GM23338 (cell line): Measurements from ENCODE around the gene NPHP4. TPM values are rescaled to one million over a fixed set of nuclear protein-coding genes. Genes with fewer than 3 reads are reported as not detected.

Experiments used
- ATAC-seq: fragments of 200-7000 bp; cut with Tn5 transposase; 3 replicates; pipeline ENCODE4 v1.9.1; 2020
- DNase-seq: peaks from one replicate; pipeline ENCODE4 v3.0.0-alpha.2; 2015; ENCODE audit warnings: low spot score
- H2AFZ ChIP-seq: fragments of 200-600 bp; sonication (generic); 2 replicates; pipeline ENCODE4 v1.8.0; 2016; ENCODE audit warnings: antibody characterized with exemption, mild to moderate bottlenecking, moderate library complexity
- H3F3A ChIP-seq: fragments of 200-600 bp; sonication (generic); replicated peaks from 2 replicates; pipeline ENCODE4 v1.8.0; 2017; ENCODE audit warnings: antibody characterized with exemption, mixed run types, low read depth
- H3K27ac ChIP-seq: fragments of 200-600 bp; sonication (generic); 2 replicates; pipeline ENCODE4 v1.6.1; 2016; ENCODE audit warnings: low read depth
- H3K27me3 ChIP-seq: fragments of 200-600 bp; sonication (generic); 2 replicates; pipeline ENCODE4 v1.8.0; 2016; ENCODE audit warnings: mild to moderate bottlenecking, mixed run types, moderate library complexity; ENCODE audit not compliant: insufficient read depth
- H3K36me3 ChIP-seq: fragments of 200-600 bp; sonication (generic); 2 replicates; pipeline ENCODE4 v1.8.0; 2016; ENCODE audit warnings: mild to moderate bottlenecking; ENCODE audit not compliant: insufficient read depth
- H3K4me1 ChIP-seq: fragments of 200-600 bp; sonication (generic); 2 replicates; pipeline ENCODE4 v1.8.0; 2016; ENCODE audit warnings: mild to moderate bottlenecking, moderate library complexity; ENCODE audit not compliant: insufficient read depth
- H3K4me2 ChIP-seq: fragments of 200-600 bp; sonication (generic); 2 replicates; pipeline ENCODE4 v1.7.1; 2017; ENCODE audit warnings: mixed run types
- H3K4me3 ChIP-seq: fragments of 200-600 bp; sonication (generic); 2 replicates; pipeline ENCODE4 v1.6.1; 2016; ENCODE audit warnings: mixed run types
- H3K79me2 ChIP-seq: fragments of 200-600 bp; sonication (generic); replicated peaks from 2 replicates; pipeline ENCODE4 v1.8.0; 2017; ENCODE audit warnings: mild to moderate bottlenecking; ENCODE audit not compliant: insufficient read depth
- H3K9me2 ChIP-seq: fragments of 200-600 bp; sonication (generic); 2 replicates; pipeline ENCODE4 v1.8.0; 2017; ENCODE audit not compliant: insufficient read depth
- H4K20me1 ChIP-seq: fragments of 200-600 bp; sonication (generic); replicated peaks from 2 replicates; pipeline ENCODE4 v1.8.0; 2017; ENCODE audit warnings: mild to moderate bottlenecking; ENCODE audit not compliant: insufficient read depth
- H3K27ac Mint-ChIP-seq: 2 replicates; pipeline ENCODE4 v1.8.0; 2020; ENCODE audit warnings: inconsistent platforms, mild to moderate bottlenecking, moderate library complexity, mixed read lengths
- H3K27me3 Mint-ChIP-seq: 3 replicates; pipeline ENCODE4 v1.8.0; 2022; ENCODE audit warnings: low read depth, mild to moderate bottlenecking, moderate library complexity, mixed read lengths, inconsistent platforms; ENCODE audit not compliant: insufficient read depth, poor library complexity
- H3K36me3 Mint-ChIP-seq: 3 replicates; pipeline ENCODE4 v1.8.0; 2021; ENCODE audit warnings: low read depth, mild to moderate bottlenecking, inconsistent platforms, moderate library complexity, mixed read lengths
- H3K4me1 Mint-ChIP-seq: 3 replicates; pipeline ENCODE4 v1.8.0; 2020; ENCODE audit warnings: mild to moderate bottlenecking, inconsistent platforms, mixed read lengths
- H3K4me3 Mint-ChIP-seq: 3 replicates; pipeline ENCODE4 v1.8.0; 2021; ENCODE audit warnings: moderate library complexity, mild to moderate bottlenecking, inconsistent platforms, mixed read lengths
- H3K9me3 Mint-ChIP-seq: 3 replicates; pipeline ENCODE4 v1.8.0; 2020; ENCODE audit warnings: moderate library complexity, mild to moderate bottlenecking, inconsistent platforms, mixed read lengths
- CREB1 ChIP-seq: fragments of 250-450 bp; sonication (Bioruptor Pico); IDR thresholded peaks from 2 replicates; pipeline ENCODE4 v1.5.0; 2020; ENCODE audit warnings: low read depth, mild to moderate bottlenecking, moderate library complexity
- EZH2 ChIP-seq: fragments of 200-600 bp; sonication (generic); IDR thresholded peaks from one replicate; pipeline ENCODE4 v1.8.0; 2017; ENCODE audit warnings: antibody characterized with exemption, mild to moderate bottlenecking, low read depth; ENCODE audit not compliant: unreplicated experiment
- EZH2phosphoT487 ChIP-seq: fragments of 200-600 bp; sonication (generic); IDR thresholded peaks from one replicate; pipeline ENCODE4 v1.8.1; 2018; ENCODE audit warnings: antibody characterized with exemption; ENCODE audit not compliant: unreplicated experiment
- JUNB ChIP-seq: IDR thresholded peaks from one replicate; pipeline ENCODE4 v1.6.1; 2016; ENCODE audit warnings: antibody characterized with exemption; ENCODE audit not compliant: unreplicated experiment
- NANOG ChIP-seq: IDR thresholded peaks from 2 replicates; pipeline ENCODE4 v1.6.1; 2016; ENCODE audit warnings: antibody characterized with exemption, borderline replicate concordance
- POLR2AphosphoS5 ChIP-seq: IDR thresholded peaks from 2 replicates; pipeline ENCODE4 v1.6.1; 2016; ENCODE audit warnings: antibody characterized with exemption, low read depth
- STAT1 ChIP-seq: IDR thresholded peaks from one replicate; pipeline ENCODE4 v1.6.1; 2016; ENCODE audit warnings: antibody characterized with exemption; ENCODE audit not compliant: unreplicated experiment
- ZNF114 ChIP-seq: fragments of 250-450 bp; sonication (Bioruptor Pico); IDR thresholded peaks from 2 replicates; pipeline ENCODE4 v1.5.0; 2020; ENCODE audit warnings: mild to moderate bottlenecking, moderate library complexity
- ZNF331 ChIP-seq: fragments of 250-450 bp; sonication (Bioruptor Pico); IDR thresholded peaks from 2 replicates; pipeline ENCODE4 v1.5.0; 2020; ENCODE audit warnings: low read depth, mild to moderate bottlenecking, moderate library complexity
- polyA plus RNA-seq: library from polyadenylated mRNA; unstranded; fragments of >200 nt; fragmentation: Nextera tagmentation; extraction: Ambion mirVana; gene quantifications from 2 replicates; pipeline ENCODE4 v1.2.1, GENCODE V29; 2016
- total RNA-seq: library from RNA; depleted of rRNA; stranded (reverse); fragments of >200 nt; shearing (Covaris generic); gene quantifications from 2 replicates; pipeline ENCODE4 v1.2.3, GENCODE V29; 2014
- TF ChIP-seq, protein P1 (sequence below): fragments of 250-450 bp; sonication (Bioruptor Pico); IDR thresholded peaks from 2 replicates; pipeline ENCODE4 v1.5.0; 2020; ENCODE audit warnings: mild to moderate bottlenecking, moderate library complexity
- TF ChIP-seq, protein P2 (sequence below), 2 experiments: fragments of 200-600 bp in 1 of 2; sonication (generic) in 1 of 2; conservative IDR thresholded peaks; 2 replicates each; pipeline versions ENCODE4 v1.5.1 to v1.6.1; 2016 to 2017; ENCODE audit warnings: antibody characterized with exemption in 2 of 2, low read depth in 2 of 2, mild to moderate bottlenecking in 2 of 2, moderate library complexity in 1 of 2
- TF ChIP-seq, protein P3 (sequence below): IDR thresholded peaks from 2 replicates; pipeline ENCODE4 v1.6.1; 2016; ENCODE audit warnings: antibody characterized with exemption
- TF ChIP-seq, protein P4 (sequence below): IDR thresholded peaks from one replicate; pipeline ENCODE4 v1.6.1; 2018; ENCODE audit warnings: antibody characterized with exemption; ENCODE audit not compliant: unreplicated experiment

NPHP4 gene
- total and polyA plus RNA-seq, 2 experiments from 2014 or later: 2.5 to 12.4 TPM

DNA sequence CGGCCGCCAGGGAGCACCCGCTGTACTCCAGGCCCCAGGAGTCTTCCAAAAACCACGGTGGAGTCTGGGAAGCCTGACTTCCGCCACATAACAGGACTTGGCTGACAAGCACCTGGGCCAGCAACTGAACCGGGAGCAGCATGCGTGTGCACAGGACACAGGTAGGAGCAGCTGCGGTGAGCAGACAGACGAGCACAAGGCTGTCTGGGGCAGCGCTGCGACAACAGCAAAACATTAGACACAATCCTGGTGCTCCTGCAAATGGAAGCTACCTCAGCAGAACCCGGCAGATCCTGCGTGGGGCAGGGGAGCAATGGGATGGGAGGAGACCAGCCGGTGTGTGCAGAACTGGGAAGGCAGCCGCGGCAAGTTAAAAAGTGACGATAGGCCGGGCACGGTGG, 80.4 kb downstream of the NPHP4 start:
- DNase-seq (no peak), ATAC-seq (no peak)
- no peaks in the 10 kb centered on the region for H3K9me2 ChIP-seq
- Mint-ChIP-seq H3K4me3 (no peak overlapping the region), H3K9me3 (no peaks in the 10 kb centered on the region), H3K4me1 (peaks cover 17% of the 10 kb centered on the region), H3K27ac (peak overlapping the region; percentile 67), H3K27me3 (peaks cover 11% of the 10 kb centered on the region), H3K36me3 (no peaks in the 10 kb centered on the region)
- TF ChIP-seq, protein P1, sequence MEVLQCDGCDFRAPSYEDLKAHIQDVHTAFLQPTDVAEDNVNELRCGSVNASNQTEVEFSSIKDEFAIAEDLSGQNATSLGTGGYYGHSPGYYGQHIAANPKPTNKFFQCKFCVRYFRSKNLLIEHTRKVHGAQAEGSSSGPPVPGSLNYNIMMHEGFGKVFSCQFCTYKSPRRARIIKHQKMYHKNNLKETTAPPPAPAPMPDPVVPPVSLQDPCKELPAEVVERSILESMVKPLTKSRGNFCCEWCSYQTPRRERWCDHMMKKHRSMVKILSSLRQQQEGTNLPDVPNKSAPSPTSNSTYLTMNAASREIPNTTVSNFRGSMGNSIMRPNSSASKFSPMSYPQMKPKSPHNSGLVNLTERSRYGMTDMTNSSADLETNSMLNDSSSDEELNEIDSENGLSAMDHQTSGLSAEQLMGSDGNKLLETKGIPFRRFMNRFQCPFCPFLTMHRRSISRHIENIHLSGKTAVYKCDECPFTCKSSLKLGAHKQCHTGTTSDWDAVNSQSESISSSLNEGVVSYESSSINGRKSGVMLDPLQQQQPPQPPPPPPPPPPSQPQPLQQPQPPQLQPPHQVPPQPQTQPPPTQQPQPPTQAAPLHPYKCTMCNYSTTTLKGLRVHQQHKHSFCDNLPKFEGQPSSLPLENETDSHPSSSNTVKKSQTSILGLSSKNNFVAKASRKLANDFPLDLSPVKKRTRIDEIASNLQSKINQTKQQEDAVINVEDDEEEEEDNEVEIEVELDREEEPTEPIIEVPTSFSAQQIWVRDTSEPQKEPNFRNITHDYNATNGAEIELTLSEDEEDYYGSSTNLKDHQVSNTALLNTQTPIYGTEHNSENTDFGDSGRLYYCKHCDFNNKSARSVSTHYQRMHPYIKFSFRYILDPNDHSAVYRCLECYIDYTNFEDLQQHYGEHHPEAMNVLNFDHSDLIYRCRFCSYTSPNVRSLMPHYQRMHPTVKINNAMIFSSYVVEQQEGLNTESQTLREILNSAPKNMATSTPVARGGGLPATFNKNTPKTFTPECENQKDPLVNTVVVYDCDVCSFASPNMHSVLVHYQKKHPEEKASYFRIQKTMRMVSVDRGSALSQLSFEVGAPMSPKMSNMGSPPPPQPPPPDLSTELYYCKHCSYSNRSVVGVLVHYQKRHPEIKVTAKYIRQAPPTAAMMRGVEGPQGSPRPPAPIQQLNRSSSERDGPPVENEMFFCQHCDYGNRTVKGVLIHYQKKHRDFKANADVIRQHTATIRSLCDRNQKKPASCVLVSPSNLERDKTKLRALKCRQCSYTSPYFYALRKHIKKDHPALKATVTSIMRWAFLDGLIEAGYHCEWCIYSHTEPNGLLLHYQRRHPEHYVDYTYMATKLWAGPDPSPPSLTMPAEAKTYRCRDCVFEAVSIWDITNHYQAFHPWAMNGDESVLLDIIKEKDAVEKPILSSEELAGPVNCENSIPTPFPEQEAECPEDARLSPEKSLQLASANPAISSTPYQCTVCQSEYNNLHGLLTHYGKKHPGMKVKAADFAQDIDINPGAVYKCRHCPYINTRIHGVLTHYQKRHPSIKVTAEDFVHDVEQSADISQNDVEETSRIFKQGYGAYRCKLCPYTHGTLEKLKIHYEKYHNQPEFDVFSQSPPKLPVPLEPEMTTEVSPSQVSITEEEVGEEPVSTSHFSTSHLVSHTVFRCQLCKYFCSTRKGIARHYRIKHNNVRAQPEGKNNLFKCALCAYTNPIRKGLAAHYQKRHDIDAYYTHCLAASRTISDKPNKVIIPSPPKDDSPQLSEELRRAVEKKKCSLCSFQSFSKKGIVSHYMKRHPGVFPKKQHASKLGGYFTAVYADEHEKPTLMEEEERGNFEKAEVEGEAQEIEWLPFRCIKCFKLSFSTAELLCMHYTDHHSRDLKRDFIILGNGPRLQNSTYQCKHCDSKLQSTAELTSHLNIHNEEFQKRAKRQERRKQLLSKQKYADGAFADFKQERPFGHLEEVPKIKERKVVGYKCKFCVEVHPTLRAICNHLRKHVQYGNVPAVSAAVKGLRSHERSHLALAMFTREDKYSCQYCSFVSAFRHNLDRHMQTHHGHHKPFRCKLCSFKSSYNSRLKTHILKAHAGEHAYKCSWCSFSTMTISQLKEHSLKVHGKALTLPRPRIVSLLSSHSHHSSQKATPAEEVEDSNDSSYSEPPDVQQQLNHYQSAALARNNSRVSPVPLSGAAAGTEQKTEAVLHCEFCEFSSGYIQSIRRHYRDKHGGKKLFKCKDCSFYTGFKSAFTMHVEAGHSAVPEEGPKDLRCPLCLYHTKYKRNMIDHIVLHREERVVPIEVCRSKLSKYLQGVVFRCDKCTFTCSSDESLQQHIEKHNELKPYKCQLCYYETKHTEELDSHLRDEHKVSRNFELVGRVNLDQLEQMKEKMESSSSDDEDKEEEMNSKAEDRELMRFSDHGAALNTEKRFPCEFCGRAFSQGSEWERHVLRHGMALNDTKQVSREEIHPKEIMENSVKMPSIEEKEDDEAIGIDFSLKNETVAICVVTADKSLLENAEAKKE (CRISPR knock-in tag): no peak
- TF ChIP-seq ZNF114 (CRISPR knock-in tag) (no peak), EZH2 (no peak), JUNB (no peak), EZH2phosphoT487 (no peak), POLR2AphosphoS5 (no peak), CREB1 (CRISPR knock-in tag) (no peak), ZNF331 (no peak), STAT1 (no peak), NANOG (no peak)
- TF ChIP-seq, protein P2, sequence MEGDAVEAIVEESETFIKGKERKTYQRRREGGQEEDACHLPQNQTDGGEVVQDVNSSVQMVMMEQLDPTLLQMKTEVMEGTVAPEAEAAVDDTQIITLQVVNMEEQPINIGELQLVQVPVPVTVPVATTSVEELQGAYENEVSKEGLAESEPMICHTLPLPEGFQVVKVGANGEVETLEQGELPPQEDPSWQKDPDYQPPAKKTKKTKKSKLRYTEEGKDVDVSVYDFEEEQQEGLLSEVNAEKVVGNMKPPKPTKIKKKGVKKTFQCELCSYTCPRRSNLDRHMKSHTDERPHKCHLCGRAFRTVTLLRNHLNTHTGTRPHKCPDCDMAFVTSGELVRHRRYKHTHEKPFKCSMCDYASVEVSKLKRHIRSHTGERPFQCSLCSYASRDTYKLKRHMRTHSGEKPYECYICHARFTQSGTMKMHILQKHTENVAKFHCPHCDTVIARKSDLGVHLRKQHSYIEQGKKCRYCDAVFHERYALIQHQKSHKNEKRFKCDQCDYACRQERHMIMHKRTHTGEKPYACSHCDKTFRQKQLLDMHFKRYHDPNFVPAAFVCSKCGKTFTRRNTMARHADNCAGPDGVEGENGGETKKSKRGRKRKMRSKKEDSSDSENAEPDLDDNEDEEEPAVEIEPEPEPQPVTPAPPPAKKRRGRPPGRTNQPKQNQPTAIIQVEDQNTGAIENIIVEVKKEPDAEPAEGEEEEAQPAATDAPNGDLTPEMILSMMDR (conservative IDR thresholded peaks at IDR 0.05; ENCODE audit: low read depth in 2 of 2): no peak
- TF ChIP-seq, protein P3, sequence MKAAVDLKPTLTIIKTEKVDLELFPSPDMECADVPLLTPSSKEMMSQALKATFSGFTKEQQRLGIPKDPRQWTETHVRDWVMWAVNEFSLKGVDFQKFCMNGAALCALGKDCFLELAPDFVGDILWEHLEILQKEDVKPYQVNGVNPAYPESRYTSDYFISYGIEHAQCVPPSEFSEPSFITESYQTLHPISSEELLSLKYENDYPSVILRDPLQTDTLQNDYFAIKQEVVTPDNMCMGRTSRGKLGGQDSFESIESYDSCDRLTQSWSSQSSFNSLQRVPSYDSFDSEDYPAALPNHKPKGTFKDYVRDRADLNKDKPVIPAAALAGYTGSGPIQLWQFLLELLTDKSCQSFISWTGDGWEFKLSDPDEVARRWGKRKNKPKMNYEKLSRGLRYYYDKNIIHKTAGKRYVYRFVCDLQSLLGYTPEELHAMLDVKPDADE: no peak
- TF ChIP-seq, protein P4, sequence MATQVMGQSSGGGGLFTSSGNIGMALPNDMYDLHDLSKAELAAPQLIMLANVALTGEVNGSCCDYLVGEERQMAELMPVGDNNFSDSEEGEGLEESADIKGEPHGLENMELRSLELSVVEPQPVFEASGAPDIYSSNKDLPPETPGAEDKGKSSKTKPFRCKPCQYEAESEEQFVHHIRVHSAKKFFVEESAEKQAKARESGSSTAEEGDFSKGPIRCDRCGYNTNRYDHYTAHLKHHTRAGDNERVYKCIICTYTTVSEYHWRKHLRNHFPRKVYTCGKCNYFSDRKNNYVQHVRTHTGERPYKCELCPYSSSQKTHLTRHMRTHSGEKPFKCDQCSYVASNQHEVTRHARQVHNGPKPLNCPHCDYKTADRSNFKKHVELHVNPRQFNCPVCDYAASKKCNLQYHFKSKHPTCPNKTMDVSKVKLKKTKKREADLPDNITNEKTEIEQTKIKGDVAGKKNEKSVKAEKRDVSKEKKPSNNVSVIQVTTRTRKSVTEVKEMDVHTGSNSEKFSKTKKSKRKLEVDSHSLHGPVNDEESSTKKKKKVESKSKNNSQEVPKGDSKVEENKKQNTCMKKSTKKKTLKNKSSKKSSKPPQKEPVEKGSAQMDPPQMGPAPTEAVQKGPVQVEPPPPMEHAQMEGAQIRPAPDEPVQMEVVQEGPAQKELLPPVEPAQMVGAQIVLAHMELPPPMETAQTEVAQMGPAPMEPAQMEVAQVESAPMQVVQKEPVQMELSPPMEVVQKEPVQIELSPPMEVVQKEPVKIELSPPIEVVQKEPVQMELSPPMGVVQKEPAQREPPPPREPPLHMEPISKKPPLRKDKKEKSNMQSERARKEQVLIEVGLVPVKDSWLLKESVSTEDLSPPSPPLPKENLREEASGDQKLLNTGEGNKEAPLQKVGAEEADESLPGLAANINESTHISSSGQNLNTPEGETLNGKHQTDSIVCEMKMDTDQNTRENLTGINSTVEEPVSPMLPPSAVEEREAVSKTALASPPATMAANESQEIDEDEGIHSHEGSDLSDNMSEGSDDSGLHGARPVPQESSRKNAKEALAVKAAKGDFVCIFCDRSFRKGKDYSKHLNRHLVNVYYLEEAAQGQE: no peak
- no peak overlapping the region for H3K27ac ChIP-seq
- H3K4me2 ChIP-seq: no peak overlapping the region
- H3F3A ChIP-seq: no peaks in the 10 kb centered on the region
- no peaks in the 10 kb centered on the region for H4K20me1 ChIP-seq
- no peaks in the 10 kb centered on the region for H3K4me1 ChIP-seq
- H3K4me3 ChIP-seq: no peak overlapping the region
- H3K36me3 ChIP-seq: no peaks in the 10 kb centered on the region
- no peak overlapping the region for H2AFZ ChIP-seq
- no peaks in the 10 kb centered on the region for H3K79me2 ChIP-seq
- no peaks in the 10 kb centered on the region for H3K27me3 ChIP-seq
